Ascending aorta (tissue), 2 donors: Measurements from ENCODE around the gene DUSP16. TPM values are rescaled to one million over a fixed set of nuclear protein-coding genes. Genes with fewer than 3 reads are reported as not detected.

Source experiments
- DNase-seq, 2 donors: peaks; one replicate each; pipeline ENCODE4 v3.0.0-alpha.2; 2019; ENCODE audit warnings: low spot score in 2 of 2
- H3K27ac ChIP-seq, 2 donors: fragments of 200-600 bp; sonication (generic); one replicate each; pipeline ENCODE4 v1.5.1; 2016 to 2017; ENCODE audit warnings: mild to moderate bottlenecking in 1 of 2
- H3K27me3 ChIP-seq: fragments of 200-600 bp; sonication (generic); one replicate; pipeline ENCODE4 v1.5.1; 2017
- H3K36me3 ChIP-seq, 2 donors: fragments of 200-600 bp; sonication (generic); one replicate each; pipeline ENCODE4 v1.5.1; 2016
- H3K4me1 ChIP-seq, 2 donors: fragments of 200-600 bp; sonication (generic); one replicate each; pipeline ENCODE4 v1.5.1; 2016 to 2017; ENCODE audit warnings: mild to moderate bottlenecking in 1 of 2
- H3K4me3 ChIP-seq, 2 donors: fragments of 200-600 bp; sonication (generic); one replicate each; pipeline ENCODE4 v1.5.1; 2016 to 2017; ENCODE audit warnings: mild to moderate bottlenecking in 1 of 2
- H3K9me3 ChIP-seq, 2 donors: fragments of 200-600 bp; sonication (generic); one replicate each; pipeline ENCODE4 v1.5.1; 2016
- intact Hi-C: fragments of 100-400 bp; cut with DNase I; formaldehyde crosslinking; loops from one replicate; pipeline ENCODE4 v1.15.1; 2023
- total RNA-seq: library from RNA; depleted of rRNA; stranded (reverse); fragments of >200 nt; gene quantifications from one replicate; pipeline ENCODE4 v1.1.0, GENCODE V29; 2016
- TF ChIP-seq, protein P1 (sequence below), 3 experiments: fragments of 200-600 bp in 2 of 3; fragments of 450-650 bp in 1 of 3; sonication (generic) in 2 of 3; IDR thresholded peaks; one replicate each; pipeline ENCODE4 v1.5.1; 2016 to 2019; ENCODE audit warnings: antibody characterized with exemption in 3 of 3, mild to moderate bottlenecking in 1 of 3, moderate library complexity in 1 of 3

The DUSP16 gene
- total RNA-seq, 1 donor from 2014 or later: 54.8 TPM

DNA sequence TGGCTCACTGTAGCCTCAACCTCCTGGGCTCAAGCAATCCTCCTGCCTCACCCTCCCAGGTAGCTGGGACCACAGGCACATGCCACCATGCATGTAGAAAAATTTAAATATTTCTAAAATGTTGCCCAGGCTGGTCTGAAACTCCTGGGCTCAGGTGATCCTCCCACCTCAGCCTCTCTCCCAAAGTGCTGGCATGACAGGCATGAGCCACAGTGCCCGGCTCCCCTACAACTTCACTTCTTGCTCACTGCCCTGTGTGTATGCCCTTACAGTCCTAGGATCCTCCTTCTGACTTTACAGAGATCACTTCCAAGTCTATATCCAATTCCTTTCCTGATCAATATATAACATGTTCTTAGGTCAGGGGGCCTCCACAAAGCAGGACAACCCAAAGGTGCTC, 25.2 kb upstream of the DUSP16 start:
- Histone ChIP-seq H3K27ac (no peak overlapping the region), H3K4me3 (no peak overlapping the region), H3K27me3 (no peaks in the 10 kb centered on the region), H3K36me3 (no peaks in the 10 kb centered on the region), H3K4me1 (no peaks in the 10 kb centered on the region), H3K9me3 (no peaks in the 10 kb centered on the region)
- DNase-seq: no peak
- intact Hi-C loops: no loop called here
- TF ChIP-seq, protein P1, sequence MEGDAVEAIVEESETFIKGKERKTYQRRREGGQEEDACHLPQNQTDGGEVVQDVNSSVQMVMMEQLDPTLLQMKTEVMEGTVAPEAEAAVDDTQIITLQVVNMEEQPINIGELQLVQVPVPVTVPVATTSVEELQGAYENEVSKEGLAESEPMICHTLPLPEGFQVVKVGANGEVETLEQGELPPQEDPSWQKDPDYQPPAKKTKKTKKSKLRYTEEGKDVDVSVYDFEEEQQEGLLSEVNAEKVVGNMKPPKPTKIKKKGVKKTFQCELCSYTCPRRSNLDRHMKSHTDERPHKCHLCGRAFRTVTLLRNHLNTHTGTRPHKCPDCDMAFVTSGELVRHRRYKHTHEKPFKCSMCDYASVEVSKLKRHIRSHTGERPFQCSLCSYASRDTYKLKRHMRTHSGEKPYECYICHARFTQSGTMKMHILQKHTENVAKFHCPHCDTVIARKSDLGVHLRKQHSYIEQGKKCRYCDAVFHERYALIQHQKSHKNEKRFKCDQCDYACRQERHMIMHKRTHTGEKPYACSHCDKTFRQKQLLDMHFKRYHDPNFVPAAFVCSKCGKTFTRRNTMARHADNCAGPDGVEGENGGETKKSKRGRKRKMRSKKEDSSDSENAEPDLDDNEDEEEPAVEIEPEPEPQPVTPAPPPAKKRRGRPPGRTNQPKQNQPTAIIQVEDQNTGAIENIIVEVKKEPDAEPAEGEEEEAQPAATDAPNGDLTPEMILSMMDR (IDR thresholded peaks at IDR 0.05): no peak

DNA sequence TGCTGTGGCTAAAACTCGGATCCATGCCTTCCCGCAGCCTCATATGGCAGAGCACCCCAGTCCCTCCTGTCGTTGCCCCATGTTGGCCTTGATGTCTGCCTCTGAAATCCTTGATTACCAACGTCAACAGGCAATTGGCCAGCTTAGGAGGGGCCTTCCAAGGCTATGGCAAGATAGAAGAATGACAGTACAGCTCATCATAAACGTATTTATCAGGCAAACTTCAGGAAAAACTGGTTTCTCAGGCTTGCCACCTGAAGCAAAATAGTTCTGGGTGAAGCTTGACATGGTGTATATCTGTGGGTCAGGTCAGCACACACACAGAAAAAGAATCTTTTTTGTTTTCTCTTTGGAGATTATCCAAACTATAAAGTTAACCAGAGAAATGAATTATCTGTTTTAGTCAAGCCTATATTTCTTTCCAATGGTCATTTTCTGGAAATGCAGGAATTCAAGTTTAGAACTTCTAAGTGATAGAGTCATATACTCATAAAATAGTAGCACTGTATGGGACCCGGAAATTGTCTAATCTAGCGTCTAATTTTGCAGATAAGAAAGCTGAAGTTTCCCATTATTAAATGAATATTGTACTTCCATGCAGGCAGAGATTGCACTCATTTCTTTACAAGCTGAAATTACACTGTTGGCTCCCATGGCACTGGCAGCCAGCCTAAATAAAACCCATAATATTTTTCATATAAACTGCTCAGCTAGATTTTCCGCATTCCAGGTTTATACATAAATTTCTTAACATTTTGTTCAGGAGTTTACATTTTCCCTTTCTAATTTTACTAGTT, 24.4 kb upstream of the DUSP16 start:
- no peak overlapping the region for H3K27ac ChIP-seq

DNA sequence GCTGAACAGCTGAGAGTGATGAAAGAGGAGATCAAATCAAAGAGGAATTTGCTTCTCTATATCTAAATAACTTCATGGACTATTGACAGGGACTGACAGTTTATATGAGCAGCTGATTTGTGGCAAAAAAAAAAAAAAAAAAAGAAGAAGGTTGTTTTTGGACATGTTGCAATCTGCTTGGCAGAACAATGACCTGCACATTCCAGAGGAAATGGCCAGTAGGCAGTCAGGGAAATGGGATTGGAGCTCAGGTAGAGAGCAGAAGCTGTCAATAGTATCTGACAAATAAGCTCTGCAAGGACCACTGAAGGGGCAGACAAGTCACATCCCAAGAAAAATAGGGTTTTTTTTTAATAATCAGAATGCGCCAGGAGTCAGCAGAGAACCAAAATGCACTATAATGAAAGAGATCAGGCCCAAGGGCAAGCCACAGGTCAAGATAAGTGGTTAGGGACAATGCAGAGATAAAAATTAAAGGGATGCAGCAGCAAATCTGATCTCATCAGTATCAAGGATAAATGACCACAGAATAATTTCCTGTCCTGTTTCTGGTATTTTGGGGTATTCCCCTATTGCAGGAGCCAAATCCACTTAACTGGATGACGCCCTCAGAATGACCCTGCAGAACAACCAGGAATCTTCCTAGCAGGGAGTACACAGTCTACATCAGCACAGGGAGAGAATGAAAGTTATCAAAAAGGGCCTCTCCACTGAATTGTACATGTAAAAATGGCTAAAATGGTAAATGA, 22.6 kb upstream of the DUSP16 start:
- no peak for DNase-seq
- intact Hi-C loops: no loop called here
- H3K36me3 ChIP-seq: no peaks in the 10 kb centered on the region
- H3K4me1 ChIP-seq: no peaks in the 10 kb centered on the region
- H3K27ac ChIP-seq: no peak overlapping the region
- TF ChIP-seq, protein P1 (IDR thresholded peaks at IDR 0.05): no peak
- H3K9me3 ChIP-seq: no peaks in the 10 kb centered on the region
- H3K4me3 ChIP-seq: no peak overlapping the region
- H3K27me3 ChIP-seq: no peaks in the 10 kb centered on the region

More for the DNA sequence above, 24.4 kb upstream of the DUSP16 start:
- Histone ChIP-seq H3K4me3 (no peak overlapping the region), H3K4me1 (no peaks in the 10 kb centered on the region), H3K36me3 (no peaks in the 10 kb centered on the region), H3K27me3 (no peaks in the 10 kb centered on the region), H3K9me3 (no peaks in the 10 kb centered on the region)
- intact Hi-C loops: no loop called here
- TF ChIP-seq, protein P1 (IDR thresholded peaks at IDR 0.05): no peak
- no peak for DNase-seq

DNA sequence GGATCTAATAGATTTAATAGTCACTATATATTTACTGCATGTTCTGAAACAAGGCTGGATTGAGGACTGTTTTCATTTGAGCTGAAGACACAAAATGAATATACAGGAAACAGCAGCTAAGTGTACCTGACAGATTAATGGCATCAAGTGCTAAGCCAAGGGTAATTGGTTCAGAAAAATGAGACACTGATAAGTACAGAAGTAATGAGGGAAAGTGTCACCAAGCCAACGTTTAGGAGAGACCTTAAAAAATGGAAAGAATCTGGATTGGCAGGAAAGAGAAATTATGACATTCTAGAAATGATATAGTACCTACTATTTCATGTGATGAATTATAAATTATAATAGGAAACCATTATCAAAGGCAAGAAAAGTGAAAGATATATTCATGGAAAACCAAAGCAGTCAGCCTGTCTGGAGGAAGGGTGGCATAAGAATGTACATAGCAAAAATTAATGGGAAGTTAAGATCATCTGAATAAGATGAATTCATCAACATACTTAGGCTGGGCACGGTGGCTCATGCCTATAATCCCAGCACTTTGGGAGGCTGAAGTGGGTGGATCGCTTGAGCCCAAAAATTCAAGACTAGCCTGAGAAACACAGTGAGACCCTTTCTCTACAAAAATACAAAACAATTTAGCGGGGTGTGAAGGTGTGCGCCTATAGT, 21.0 kb upstream of the DUSP16 start:
- intact Hi-C loops: no loop called here
- no peak overlapping the region for H3K27ac ChIP-seq
- H3K4me1 ChIP-seq: no peaks in the 10 kb centered on the region
- H3K9me3 ChIP-seq: no peaks in the 10 kb centered on the region
- TF ChIP-seq, protein P1 (IDR thresholded peaks at IDR 0.05): no peak
- H3K4me3 ChIP-seq: no peak overlapping the region
- H3K36me3 ChIP-seq: no peaks in the 10 kb centered on the region
- no peaks in the 10 kb centered on the region for H3K27me3 ChIP-seq
- DNase-seq: no peak

DNA sequence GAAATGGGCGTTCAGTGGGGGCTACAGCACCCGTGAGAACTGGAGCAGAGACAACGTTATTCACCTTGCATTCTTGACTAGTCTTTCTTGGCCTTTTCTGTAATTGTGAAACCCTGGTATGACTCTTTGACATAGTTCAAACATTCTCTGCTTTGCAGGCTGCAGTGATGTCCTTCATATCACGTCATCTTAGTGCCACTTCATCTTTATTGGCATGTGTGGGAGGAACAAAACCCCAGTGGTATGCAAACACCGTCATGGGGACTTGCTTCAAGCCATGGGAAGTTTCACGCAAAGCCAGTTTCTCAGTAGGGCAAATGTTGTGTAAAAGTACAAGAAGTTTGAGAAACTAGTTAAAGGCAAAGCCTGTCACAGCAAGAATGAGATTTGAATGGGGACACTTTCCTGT, 20.2 kb upstream of the DUSP16 start:
- Histone ChIP-seq H3K36me3 (no peaks in the 10 kb centered on the region), H3K9me3 (no peaks in the 10 kb centered on the region), H3K4me3 (no peak overlapping the region), H3K4me1 (no peaks in the 10 kb centered on the region), H3K27ac (no peak overlapping the region), H3K27me3 (no peaks in the 10 kb centered on the region)
- no peak for DNase-seq
- TF ChIP-seq, protein P1 (IDR thresholded peaks at IDR 0.05): no peak
- intact Hi-C loops: no loop called here
